ENCODE results near the gene SPOCD1.

- TF ChIP-seq POLR2A (IDR thresholded peaks at IDR 0.05) (no peak), CTCF (IDR thresholded peaks at IDR 0.05) (no peak)
These were observed 50.3 kb downstream of the SPOCD1 start for GRCh38 chr1:31765516-31765915.

Data from tibial nerve (tissue), 3 donors.